NCI-H146 (cell line): ENCODE measurements around the gene RAB4B.
"Not testable (repeated sequence)": the region's sequence is repeated elsewhere in the genome, so short reads cannot be mapped to it uniquely, and the experiment has no call there.

Experiments
- DNase-seq: peaks from one replicate; lab custom pipeline; 2025; lab: John Stamatoyannopoulos, UW

The RAB4B gene

DNA sequence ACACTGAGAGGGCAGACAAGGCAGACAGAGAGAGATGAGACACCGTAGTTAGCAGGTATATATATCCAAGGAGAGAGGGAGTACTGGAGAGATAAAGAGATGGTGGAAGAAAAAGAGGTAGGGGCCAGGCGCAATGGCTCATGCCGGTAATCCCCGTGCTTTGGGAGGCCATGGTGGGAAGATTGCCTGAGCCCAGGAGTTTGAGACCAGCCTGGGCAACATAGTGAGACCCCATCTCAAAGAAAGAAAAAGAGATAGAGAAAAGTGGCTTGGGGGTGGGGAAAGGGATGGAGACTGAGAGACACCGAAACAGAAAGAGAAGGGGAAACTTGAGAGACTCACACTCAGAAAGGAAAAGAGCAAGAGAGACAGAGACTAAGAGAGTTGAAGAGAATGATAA is 2.5 kb downstream of the RAB4B start:
- DNase-seq = no peak

DNA sequence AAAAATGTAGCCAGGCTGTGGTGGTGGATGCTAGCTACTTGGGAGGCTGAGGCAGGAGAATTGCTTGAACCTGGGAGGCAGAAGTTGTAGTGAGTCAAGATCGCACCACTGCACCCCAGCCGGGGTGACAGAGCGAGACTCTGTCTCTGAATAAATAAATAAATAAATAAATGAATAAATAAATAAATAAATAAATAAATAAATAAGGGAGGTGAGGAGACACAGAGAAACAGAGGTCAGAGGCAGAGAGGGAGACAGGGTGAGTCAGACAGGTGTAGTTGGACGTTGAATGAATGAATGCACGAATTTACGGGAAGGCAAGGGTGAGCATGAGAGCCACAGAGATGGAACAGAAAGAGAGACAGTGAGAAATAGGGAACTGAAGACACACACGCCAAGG is 3.1 kb downstream of the RAB4B start:
- DNase-seq = no peak

DNA sequence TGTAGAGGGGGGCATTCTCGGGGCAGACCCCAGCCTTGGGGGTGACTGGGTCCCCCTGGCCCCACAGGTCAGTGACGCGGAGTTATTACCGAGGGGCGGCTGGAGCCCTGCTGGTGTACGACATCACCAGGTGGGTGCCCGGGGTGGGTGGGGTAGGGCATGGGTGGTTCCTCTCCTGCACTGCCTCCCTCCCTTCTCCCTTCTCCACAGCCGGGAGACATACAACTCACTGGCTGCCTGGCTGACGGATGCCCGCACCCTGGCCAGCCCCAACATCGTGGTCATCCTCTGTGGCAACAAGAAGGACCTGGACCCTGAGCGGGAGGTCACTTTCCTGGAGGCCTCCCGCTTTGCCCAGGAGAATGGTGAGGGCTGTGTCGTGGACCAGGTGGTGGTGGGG is 5.7 kb downstream of the RAB4B start:
- DNase-seq = no peak

DNA sequence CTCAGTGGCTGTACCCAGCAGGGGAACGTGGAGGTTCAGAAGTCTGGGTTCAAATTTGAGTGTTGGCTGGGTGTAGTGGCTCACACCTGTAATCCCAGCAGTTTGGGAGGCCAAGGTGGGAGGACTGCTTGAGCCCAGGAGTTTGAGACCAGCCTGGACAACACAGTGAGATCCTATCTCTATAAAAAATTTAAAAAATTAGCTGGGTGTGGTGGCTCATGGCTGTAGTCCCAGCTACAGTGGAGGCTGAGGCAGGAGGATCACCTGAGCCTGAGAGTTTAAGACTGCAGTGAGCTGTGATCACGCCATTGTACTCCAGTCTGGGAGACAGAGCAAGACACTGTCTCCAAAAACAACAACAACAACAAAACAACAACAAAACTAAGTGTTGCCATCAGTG is 6.1 kb downstream of the RAB4B start:
- DNase-seq = not testable (repeated sequence)

DNA sequence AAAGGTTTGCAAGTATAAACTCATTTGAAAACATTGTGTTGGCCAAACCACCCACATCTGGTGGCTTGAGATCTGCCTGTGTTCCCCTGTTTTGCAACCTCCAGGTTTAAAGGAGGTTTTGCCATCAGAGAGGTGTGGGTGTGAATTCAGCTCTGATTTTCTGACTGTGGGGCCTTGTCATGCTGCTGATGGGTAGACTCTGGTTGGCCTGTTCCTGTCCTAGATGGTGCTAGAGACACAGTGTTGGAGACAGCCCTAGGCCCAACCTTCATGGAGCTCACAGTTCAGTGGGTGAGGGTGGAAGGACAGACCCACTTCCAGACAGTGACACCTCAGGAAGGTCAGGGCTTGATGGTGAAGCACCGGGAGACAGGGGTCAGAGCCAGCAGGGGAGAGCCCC is 7.5 kb downstream of the RAB4B start:
- DNase-seq = no peak

DNA sequence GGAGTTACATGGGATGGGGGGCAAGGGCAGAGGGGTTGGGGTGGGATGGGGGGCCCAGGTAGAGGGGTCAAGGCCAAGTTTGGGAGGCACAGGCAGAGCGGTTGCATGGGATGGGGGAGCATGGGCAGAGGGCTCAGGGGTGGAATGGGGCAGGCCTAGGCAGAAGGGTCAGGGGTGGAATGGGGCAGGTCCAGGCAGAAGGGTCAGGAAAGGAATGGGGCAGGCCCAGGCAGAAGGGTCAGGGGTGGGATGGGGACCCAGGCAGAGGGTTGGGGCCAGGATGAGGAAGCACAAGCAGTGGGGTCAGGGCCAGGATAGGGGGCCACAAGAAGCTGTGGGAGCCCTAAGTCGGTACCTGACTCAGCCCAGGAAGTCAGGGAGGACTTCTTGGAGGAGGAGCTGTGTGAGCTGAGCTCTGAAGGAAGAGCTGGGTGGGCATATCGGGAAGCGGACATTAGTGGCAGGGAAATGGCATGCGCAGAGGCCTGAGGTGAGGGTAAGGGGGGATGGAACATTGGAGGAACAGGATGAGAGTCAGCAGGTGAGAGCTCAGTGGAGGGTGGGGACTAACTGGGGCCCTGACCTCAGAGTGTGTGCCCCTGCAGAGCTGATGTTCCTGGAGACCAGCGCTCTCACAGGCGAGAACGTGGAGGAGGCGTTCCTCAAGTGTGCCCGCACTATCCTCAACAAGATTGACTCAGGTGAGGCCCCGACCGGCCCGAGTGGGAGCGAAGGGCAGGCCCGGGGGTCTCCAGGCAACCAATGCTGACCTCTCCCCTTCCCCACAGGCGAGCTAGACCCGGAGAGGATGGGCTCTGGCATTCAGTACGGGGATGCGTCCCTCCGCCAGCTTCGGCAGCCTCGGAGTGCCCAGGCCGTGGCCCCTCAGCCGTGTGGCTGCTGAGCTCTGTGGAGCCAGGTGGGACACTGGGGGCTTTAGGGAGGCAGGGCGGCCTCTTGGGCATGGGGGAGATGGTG is 8.3 kb downstream of the RAB4B start:
- no peak for DNase-seq

DNA sequence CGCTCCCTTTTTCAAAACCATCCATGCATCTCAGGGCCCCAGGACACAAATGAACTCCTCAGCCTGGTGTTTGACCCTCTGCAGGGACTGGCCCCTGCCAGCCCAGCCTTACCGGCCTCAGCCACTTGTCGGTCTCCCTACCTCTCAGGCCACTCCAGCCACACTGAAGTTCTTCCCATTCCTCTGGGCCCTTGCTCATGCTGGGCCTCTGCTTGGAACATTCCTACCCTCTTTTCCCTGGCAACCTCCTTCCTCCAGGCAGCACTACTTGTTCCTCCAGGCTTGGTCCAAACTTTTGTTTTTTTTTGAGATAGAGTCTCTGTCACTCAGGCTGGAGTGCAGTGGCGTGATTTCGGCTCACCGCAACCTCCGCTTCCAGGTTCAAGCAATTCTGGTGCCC is 13.3 kb downstream of the RAB4B start:
- DNase-seq = no peak

DNA sequence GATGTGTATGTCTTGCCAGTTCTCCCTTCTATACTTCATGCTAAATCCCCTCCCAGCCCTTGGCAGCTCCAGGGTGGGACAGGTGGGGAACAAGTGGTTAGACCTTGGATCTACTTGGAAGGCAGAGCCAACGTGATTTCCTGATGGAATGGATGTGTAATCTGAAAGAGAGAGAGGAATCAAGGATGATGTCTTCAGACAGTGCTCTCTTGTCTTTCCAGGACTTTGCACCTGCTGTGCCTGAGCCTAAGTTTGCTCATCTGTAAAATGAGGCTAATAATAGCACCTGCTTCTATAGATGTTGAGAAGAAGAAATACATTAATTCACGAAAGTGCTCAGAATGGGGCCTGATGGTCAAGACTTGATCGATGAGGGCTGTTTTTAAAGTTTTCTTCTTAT is 13.9 kb downstream of the RAB4B start:
- no peak for DNase-seq

DNA sequence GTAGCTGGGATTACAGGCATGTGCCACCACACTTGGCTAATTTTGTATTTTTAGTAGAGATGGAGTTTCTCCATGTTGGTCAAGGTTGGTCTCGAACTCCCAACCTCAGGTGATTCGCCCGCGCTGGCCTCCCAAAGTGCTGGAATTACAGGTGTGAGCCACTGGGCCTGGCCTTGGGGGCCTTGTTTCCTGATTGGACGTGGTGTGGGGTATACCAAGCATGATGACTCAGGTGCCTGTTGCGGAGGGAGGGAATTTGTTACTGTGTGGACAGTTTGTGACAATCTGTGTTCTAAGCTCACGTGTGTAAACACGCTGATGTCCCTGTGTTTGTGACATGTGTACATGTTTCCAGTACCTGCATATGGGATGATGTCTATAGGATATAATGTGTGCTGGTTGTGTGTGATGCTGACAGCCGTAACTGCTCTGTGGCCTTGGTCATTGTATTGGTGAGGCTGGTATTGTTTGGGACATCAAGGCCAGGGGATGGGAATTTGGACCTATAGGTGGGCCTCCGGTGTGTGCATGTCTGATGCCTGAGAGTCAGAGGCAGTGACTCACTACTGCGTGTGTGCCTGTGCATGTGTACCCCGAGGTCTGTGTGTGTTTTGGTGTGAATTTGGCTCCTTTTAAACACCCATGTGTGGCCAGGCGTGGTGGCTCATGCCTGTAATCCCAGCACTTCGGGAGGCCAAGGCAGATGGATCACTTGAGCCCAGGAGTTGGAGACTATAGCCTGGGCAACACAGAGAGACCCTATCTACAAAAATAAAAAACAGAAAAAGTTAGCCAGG is 19.3 kb downstream of the RAB4B start:
- no peak for DNase-seq

DNA sequence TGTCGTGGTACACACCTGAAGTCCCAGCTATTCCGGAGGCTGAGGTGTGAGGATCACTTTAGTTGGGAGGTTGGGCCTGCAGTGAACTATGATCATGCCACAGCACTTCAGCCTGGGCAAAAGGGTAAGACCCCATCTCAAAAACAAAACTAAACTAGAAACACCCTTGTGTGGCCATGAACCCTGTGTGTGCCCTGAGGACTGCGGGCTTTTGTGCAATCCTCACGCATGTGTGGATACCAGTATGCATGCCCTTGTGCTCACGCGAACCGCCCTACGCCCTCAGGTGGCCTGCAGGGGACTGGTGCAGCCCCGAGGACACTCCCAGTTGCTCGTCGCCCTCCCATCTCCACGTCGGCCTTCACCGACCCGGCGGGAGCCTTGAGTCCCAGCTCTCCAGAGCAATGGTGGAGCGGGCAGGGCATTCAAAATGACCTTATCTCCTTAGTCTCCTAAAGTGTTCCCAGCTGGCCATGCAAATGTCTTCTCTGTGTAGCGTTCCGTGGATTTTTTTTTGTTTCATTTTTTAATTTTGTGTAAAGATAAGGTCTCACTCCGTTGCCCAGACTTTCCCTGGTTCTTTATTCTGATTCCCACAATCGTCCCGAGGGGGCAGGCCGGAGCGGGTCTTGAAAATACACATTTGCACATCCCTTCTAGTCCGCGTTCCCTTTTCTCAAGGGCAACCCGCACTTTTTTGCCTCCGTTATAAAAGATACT is 20.1 kb downstream of the RAB4B start:
- DNase-seq = peak; percentile 85

DNA sequence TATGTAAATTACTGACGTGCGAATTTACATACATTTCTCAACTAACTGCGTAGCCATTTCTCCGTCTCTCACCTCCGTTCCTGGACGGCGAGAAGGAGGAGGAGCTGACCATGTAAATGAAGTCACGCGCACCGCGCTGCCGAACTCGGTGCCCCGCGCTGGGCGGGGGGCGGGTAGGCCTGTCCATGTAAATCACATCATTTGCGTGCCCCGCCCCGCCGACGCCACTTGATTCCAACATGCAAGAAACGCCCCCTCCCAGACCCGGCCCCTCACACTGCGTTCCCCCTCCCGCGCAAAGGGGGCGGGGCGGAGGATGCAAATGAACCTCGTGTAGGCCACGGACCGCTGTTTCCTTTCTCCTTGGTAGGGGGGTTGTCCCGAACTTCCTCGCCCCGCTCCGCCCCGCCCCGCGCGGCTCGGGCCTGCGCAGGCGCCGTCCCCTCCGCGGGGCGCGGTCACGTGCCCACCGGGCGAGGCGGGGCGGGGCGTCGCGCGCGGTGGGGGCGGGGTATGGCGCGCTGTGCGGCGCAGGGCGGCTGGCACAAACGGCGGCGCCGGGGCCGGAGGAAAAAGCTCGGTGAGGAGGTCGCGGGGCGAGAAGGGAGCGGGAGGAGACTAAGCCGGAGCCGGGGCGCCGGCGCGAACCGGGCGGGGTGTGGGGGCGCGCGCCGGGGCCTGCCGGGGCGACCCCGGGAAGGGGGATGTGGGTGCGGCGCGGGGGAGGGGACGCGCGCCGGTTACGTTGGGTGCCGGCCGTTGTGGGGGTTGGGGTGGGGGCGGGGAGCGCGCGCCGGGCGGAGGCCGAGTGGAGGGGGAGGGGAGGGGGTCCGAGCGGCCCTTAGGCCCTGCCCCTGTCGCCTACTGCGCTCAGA is 20.9 kb downstream of the RAB4B start, which contains the start of gene EGLN2:
EGLN2 (plus strand) TSS at position 509 of the 875 bp plus-strand sequence. CDS start 1,382 bp downstream, outside the sequence.
- peak; percentile 100 for DNase-seq

DNA sequence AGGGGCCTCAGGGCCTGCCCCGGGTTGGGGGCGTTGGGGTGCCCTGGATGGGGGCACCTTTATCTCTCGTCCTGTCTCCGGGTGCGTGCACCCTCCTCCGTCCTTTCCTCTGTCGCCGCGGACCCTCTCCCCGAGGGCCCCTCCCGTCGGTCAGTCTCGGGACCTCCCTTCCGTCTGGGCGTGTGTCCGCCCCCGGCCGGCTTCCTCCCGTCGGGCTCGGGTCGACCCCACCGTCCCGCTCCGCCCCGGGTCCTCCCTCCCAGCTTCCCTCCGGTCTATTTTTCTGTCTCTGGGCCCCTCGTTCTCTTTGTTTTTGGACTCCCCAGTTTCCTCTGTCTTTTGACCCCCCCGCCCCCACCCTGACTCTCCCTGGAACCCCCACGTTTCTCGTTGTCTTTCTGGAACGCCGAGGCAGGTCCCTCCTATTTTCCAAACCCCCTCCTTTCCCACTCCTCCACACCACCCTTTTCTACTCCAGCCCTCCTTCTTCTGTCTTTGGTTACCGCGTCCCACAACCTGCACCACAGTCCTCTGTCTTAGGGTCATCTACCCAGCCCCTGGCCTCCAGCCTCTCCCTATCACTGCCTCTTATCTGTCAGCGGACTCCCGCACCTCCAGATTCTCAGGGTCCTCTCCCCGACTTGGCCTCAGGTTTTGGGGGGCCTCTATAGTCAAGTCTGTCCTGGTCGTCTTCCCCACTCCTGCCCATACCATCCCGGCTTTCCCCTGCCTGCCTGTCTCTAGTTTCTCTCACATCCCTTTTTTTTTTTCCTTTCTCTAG is 21.7 kb downstream of the RAB4B start:
- peak; percentile 57 for DNase-seq

DNA sequence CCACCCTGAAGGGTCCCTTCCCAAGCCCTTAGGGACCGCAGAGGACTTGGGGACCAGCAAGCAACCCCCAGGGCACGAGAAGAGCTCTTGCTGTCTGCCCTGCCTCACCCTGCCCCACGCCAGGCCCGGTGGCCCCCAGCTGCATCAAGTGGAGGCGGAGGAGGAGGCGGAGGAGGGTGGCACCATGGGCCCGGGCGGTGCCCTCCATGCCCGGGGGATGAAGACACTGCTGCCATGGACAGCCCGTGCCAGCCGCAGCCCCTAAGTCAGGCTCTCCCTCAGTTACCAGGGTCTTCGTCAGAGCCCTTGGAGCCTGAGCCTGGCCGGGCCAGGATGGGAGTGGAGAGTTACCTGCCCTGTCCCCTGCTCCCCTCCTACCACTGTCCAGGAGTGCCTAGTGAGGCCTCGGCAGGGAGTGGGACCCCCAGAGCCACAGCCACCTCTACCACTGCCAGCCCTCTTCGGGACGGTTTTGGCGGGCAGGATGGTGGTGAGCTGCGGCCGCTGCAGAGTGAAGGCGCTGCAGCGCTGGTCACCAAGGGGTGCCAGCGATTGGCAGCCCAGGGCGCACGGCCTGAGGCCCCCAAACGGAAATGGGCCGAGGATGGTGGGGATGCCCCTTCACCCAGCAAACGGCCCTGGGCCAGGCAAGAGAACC is 22.4 kb downstream of the RAB4B start:
- no peak for DNase-seq

DNA sequence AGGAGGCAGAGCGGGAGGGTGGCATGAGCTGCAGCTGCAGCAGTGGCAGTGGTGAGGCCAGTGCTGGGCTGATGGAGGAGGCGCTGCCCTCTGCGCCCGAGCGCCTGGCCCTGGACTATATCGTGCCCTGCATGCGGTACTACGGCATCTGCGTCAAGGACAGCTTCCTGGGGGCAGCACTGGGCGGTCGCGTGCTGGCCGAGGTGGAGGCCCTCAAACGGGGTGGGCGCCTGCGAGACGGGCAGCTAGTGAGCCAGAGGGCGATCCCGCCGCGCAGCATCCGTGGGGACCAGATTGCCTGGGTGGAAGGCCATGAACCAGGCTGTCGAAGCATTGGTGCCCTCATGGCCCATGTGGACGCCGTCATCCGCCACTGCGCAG is 22.9 kb downstream of the RAB4B start:
- DNase-seq = no peak

DNA sequence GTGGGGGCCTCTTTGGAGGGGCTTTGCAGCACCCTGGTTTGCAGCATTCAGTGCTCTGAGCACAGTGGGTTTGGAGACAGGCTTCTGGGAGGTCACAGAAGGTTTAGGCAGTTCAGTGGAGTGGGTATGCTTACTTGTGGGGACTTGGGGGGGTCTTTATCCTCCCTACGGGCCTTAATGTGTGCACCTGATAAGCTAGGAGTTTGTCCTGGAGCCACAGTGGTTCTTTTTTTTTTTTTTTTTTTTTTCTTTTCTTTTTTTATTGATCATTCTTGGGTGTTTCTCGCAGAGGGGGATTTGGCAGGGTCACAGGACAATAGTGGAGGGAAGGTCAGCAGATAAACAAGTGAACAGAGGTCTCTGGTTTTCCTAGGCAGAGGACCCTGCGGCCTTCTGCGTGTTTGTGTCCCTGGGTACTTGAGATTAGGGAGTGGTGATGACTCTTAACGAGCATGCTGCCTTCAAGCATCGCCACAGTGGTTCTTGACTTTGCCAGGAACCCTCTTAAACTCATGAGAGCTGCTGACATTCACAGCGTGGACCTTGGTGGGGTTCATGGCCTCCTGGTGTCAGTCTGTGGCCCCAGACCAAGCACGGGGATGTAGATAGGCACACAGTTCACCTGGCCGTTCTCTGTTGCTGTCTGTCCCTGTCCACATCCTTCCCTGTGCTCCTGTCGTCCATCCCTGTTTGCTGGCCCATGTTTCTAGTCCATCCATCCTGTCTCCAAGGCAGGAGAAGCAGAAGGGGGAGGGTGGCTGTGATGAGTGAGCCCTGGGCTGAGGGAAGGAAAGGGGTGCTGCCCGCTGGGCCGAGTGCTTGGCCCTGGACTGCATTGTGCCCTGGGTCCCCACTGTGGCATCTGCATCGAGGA is 23.6 kb downstream of the RAB4B start:
- DNase-seq = no peak

DNA sequence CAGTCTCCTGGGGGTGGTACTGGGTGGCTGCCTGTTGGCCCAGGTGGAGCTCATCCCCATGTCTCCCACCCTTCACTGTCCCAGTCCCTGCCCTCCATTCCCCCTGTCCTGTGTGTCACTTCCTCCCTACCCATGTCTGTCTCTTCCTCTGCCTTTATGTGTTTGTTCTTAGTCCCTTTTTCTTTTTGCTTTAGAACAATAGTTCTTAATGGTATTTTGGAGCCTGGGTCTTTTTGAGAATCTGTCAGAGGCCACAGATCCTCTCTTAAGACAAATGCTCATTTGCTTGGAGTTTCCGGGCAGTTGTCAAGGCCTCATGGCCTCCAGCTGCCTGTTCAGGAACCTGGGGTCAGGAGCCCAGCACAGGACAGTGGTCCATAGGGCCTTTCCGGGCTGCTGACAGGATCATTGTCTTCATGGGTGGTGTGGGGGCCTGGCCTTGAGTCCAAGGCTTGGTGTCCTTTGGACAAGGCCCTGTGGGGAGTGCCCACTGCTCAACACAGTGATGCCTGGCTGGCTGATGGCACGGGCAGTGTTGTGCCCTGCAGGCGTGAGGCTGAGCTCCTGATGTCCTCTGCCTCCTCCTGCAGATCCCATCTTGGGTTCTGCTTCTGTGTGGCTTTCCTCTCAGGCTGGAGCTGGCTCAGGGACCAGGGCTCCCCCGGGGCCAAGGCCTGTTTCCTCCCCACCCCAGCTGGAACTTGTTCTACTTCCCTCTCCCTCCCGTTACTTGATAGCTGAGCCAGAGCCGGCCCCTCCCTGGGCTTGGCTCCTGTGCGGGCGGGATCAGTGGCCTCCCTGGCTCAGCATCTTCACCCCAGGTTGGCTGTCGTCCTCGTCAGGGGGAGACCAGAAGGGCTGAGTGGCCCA is 24.5 kb downstream of the RAB4B start:
- DNase-seq = no peak

DNA sequence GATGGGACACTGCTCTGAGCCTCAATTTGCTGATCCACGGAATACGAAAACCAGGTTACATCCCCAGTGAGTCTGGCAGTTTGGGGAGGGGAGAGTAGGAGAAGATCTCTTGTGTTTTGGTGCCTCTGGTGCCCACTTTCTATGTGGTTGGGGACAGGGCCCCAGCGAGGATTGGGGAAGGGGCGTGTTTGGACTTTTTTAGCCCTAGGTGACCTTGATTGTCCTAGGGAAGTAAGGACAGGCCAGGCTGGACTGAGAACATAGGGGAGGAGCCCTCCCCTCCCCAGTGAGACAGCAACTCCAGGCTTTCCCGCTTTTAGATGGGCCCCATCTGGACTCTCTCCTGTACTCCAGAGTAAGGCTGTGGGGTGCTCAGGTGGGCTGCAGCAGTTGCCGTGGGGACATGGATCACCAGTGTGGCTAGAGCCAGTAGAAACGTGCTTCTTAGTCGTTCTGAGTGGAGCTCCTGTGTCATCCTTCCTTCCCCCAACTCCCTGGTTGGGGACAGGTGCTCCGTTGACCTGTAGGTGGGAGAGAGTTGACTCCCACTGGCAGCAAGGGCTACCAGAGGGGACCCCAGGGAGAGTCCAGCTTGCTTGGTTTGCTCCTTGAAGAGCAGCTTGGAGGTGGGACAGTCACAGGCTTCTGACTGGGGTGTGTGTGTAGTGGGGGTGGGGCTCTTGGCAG is 25.3 kb downstream of the RAB4B start:
- DNase-seq = no peak
